Endothelial cell of umbilical vein (primary cell): ENCODE results near the gene LRFN2. TPM values are rescaled to one million over a fixed set of nuclear protein-coding genes. Genes with fewer than 3 reads are reported as not detected.

Experiments
- BruUV-seq: library from RNA; stranded (reverse); fragments of 400-500 nt; replicated peaks from 2 replicates; lab custom pipeline; 2021; lab: Mats Ljungman, UMichigan
- CTCF ChIA-PET: fragments of 300-600, 350-600 bp; sonication (Branson Sonifier 250); formaldehyde crosslinking; loops from one replicate; lab custom pipeline; 2021; ENCODE audit warnings: antibody characterized with exemption, inconsistent platforms; lab: Charles Lee
- POLR2A ChIA-PET: fragments of 300-600, 350-600 bp; sonication (Branson Sonifier 250); formaldehyde crosslinking; loops from one replicate; lab custom pipeline; 2021; ENCODE audit warnings: antibody characterized with exemption, inconsistent platforms; lab: Charles Lee
- DNase-seq: peaks from one replicate; pipeline ENCODE4 v3.0.0-alpha.2; 2011; ENCODE audit warnings: low read depth, low spot score
- FAIRE-seq: peaks from 2 replicates; lab custom pipeline; 2011; peaks lifted over from hg19 to GRCh38; lab: Jason Lieb, UNC
- H2AFZ ChIP-seq: 2 replicates; pipeline ENCODE4 v1.6.0; 2012; ENCODE audit warnings: low read depth, low read length, control low read depth, inconsistent platforms
- H3K27ac ChIP-seq: 2 replicates; pipeline ENCODE4 v1.5.1; 2011; ENCODE audit warnings: low read depth, mild to moderate bottlenecking, control low read depth, low read length, moderate library complexity; ENCODE audit not compliant: insufficient read depth
- H3K27me3 ChIP-seq, 2 experiments: 2 replicates each; pipeline versions ENCODE4 v1.6.0 to v1.6.1; 2011; ENCODE audit warnings: low read length in 2 of 2, mixed read lengths in 1 of 2; ENCODE audit not compliant: control insufficient read depth in 2 of 2, insufficient read depth in 2 of 2
- H3K36me3 ChIP-seq, 2 experiments: 2 replicates in 1 of 2; 3 replicates in 1 of 2; pipeline ENCODE4 v1.5.1; 2011; ENCODE audit warnings: low read length in 2 of 2, mild to moderate bottlenecking in 1 of 2, moderate library complexity in 1 of 2; ENCODE audit not compliant: control insufficient read depth in 2 of 2, insufficient read depth in 2 of 2; ENCODE audit errors: extremely low read depth in 1 of 2
- H3K4me1 ChIP-seq: 3 replicates; pipeline ENCODE4 v1.5.1; 2011; ENCODE audit warnings: mild to moderate bottlenecking, low read length; ENCODE audit not compliant: control insufficient read depth, insufficient read depth; ENCODE audit errors: extremely low read depth
- H3K4me2 ChIP-seq: 2 replicates; pipeline ENCODE4 v1.6.1; 2011; ENCODE audit warnings: low read length, control low read depth, mixed read lengths; ENCODE audit not compliant: insufficient read depth
- H3K4me3 ChIP-seq, 3 experiments: fragments of 200-600 bp in 1 of 3; sonication (generic), shearing (Covaris generic) in 1 of 3; replicated peaks in 1 of 3; 2 replicates each; pipeline ENCODE4 v1.5.1; 2011 to 2016; ENCODE audit warnings: control low read depth in 3 of 3, low read length in 3 of 3, mild to moderate bottlenecking in 2 of 3, inconsistent platforms in 1 of 3, low read depth in 1 of 3, moderate library complexity in 1 of 3; ENCODE audit not compliant: insufficient read depth in 1 of 3
- H3K79me2 ChIP-seq: 2 replicates; pipeline ENCODE4 v1.6.0; 2012; ENCODE audit warnings: low read length, inconsistent platforms; ENCODE audit not compliant: control insufficient read depth, insufficient read depth
- H3K9ac ChIP-seq: replicated peaks from 2 replicates; pipeline ENCODE3; 2011; ENCODE audit warnings: low read length, control low read depth; ENCODE audit not compliant: insufficient read depth; ENCODE audit errors: extremely low read depth
- H3K9me1 ChIP-seq: replicated peaks from 3 replicates; pipeline ENCODE4 v1.6.0; 2011; ENCODE audit warnings: mild to moderate bottlenecking, low read length; ENCODE audit not compliant: control insufficient read depth, insufficient read depth; ENCODE audit errors: extremely low read depth
- H3K9me3 ChIP-seq: replicated peaks from 2 replicates; pipeline ENCODE4 v1.5.1; 2012; ENCODE audit warnings: low read length, inconsistent platforms; ENCODE audit not compliant: control insufficient read depth, insufficient read depth
- H4K20me1 ChIP-seq: replicated peaks from 2 replicates; pipeline ENCODE3; 2011; ENCODE audit warnings: mild to moderate bottlenecking, low read length; ENCODE audit not compliant: control insufficient read depth, insufficient read depth; ENCODE audit errors: extremely low read depth
- CTCF ChIP-seq, 2 donors: IDR thresholded peaks; 1 replicate in 1 of 2; 2 replicates in 1 of 2; pipeline ENCODE4 v1.5.1; 2011; ENCODE audit warnings: low read length in 2 of 2, mild to moderate bottlenecking in 2 of 2, moderate library complexity in 2 of 2, control low read depth in 1 of 2, inconsistent platforms in 1 of 2, low read depth in 1 of 2; ENCODE audit not compliant: insufficient read depth in 1 of 2; ENCODE audit errors: extremely low read depth in 1 of 2
- EZH2 ChIP-seq: IDR thresholded peaks from 2 replicates; pipeline ENCODE4 v1.6.1; 2012; ENCODE audit warnings: borderline replicate concordance, low read depth, mild to moderate bottlenecking, moderate library complexity, low read length, inconsistent platforms; ENCODE audit not compliant: severe bottlenecking
- FOS ChIP-seq: IDR thresholded peaks from 2 replicates; pipeline ENCODE4 v1.6.1; 2011; ENCODE audit warnings: mild to moderate bottlenecking, low read length, moderate library complexity, borderline replicate concordance; ENCODE audit not compliant: insufficient read depth
- GATA2 ChIP-seq: IDR thresholded peaks from 2 replicates; pipeline ENCODE4 v1.7.0; 2011; ENCODE audit warnings: low read depth, mild to moderate bottlenecking, moderate library complexity, mixed read lengths, low read length; ENCODE audit not compliant: insufficient read length, insufficient read depth
- JUN ChIP-seq: IDR thresholded peaks from 2 replicates; pipeline ENCODE4 v1.6.1; 2011; ENCODE audit warnings: borderline replicate concordance, low read depth; ENCODE audit not compliant: insufficient read length, insufficient read depth
- MYC ChIP-seq: IDR thresholded peaks from one replicate; pipeline ENCODE4 v1.6.1; 2011; ENCODE audit warnings: mild to moderate bottlenecking, low read depth, low read length
- POLR2A ChIP-seq: IDR thresholded peaks from 2 replicates; pipeline ENCODE4 v1.6.1; 2012; ENCODE audit warnings: low read depth, mild to moderate bottlenecking, control low read depth, low read length
- POLR2AphosphoS5 ChIP-seq: IDR thresholded peaks from 2 replicates; pipeline ENCODE4 v1.6.1; 2012; ENCODE audit warnings: low read depth, mild to moderate bottlenecking, control low read depth, low read length, moderate library complexity; ENCODE audit not compliant: insufficient read depth
- dilution Hi-C: fragments of 300-500 bp; cut with MboI; formaldehyde crosslinking; loops from one replicate; pipeline ENCODE4 v1.15.0; 2019; ENCODE audit warnings: low sequenced_read_pairs; ENCODE audit not compliant: extremely low pct_ligation_motif_present
- intact Hi-C: fragments of 100-400 bp; cut with micrococcal nuclease; formaldehyde crosslinking; loops from one replicate; pipeline ENCODE4 v1.10.0; 2022
- polyA plus RNA-seq, 4 experiments: library from polyadenylated mRNA; depleted of rRNA in 3 of 4; stranded (reverse) in 3 of 4; unstranded in 1 of 4; fragments of >200 nt; gene quantifications; 2 replicates each; pipeline versions ENCODE4 v1.2.1 to v1.2.3, GENCODE V29; 2011 to 2012; ENCODE audit warnings: missing spikeins in 1 of 4
- total RNA-seq: library from RNA; stranded (reverse); gene quantifications from 2 replicates; pipeline ENCODE4 v1.2.3, GENCODE V29; 2021
- TF ChIP-seq, protein P1 (sequence below): IDR thresholded peaks from 2 replicates; pipeline ENCODE4 v1.6.1; 2011; ENCODE audit not compliant: insufficient read depth, insufficient read length

The LRFN2 gene
- total and polyA plus RNA-seq, 2 donors (not counting 3 experiments of a cell fraction or from before 2014, with no cell fraction given): not detected

GRCh38 chr6:40386200-40386599 lies 201.0 kb downstream of the LRFN2 start:
- Histone ChIP-seq H3K36me3 (no peaks in the 10 kb centered on the region), H3K4me2 (no peak overlapping the region), H2AFZ (no peak overlapping the region), H4K20me1 (no peaks in the 10 kb centered on the region), H3K9me1 (no peaks in the 10 kb centered on the region), H3K27ac (no peak overlapping the region), H3K9ac (no peak overlapping the region), H3K4me1 (no peaks in the 10 kb centered on the region), H3K27me3 (no peaks in the 10 kb centered on the region), H3K9me3 (no peaks in the 10 kb centered on the region), H3K4me3 (no peak overlapping the region), H3K79me2 (no peaks in the 10 kb centered on the region)
- dilution Hi-C loops (no loop called here), intact Hi-C loops (no loop called here)
- BruUV-seq: no TSS peak
- FAIRE-seq (no peak), DNase-seq (no peak)
- POLR2A ChIA-PET: no interaction called here
- TF ChIP-seq GATA2 (no peak), EZH2 (no peak), CTCF (IDR thresholded peaks at IDR 0.05; ENCODE audit: extremely low read depth in 1 of 2, insufficient read depth in 1 of 2, low read depth in 1 of 2, low read length in 2 of 2) (no peak), JUN (no peak), POLR2A (no peak), FOS (no peak), MYC (no peak), POLR2AphosphoS5 (no peak)
- TF ChIP-seq, protein P1, sequence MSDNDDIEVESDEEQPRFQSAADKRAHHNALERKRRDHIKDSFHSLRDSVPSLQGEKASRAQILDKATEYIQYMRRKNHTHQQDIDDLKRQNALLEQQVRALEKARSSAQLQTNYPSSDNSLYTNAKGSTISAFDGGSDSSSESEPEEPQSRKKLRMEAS: no peak
- CTCF ChIA-PET: no interaction called here
